Naive thymus-derived CD4-positive, alpha-beta T cell (primary cell): ENCODE results near the gene MROH7. TPM values are rescaled to one million over a fixed set of nuclear protein-coding genes. Genes with fewer than 3 reads are reported as not detected.

Experiments
- ATAC-seq: fragments of 150-1000 bp; cut with Tn5 transposase; 2 replicates; pipeline ENCODE4 v1.10.0; 2021; ENCODE audit warnings: mild to moderate bottlenecking, moderate library complexity
- CTCF ChIA-PET: fragments of 350-600 bp; sonication (Branson Sonifier 250); formaldehyde crosslinking; loops from one replicate; lab custom pipeline; 2021; ENCODE audit warnings: antibody characterized with exemption; lab: Charles Lee
- POLR2A ChIA-PET: fragments of 350-600 bp; sonication (Branson Sonifier 250); formaldehyde crosslinking; loops from one replicate; lab custom pipeline; 2021; ENCODE audit warnings: antibody characterized with exemption, inconsistent platforms; lab: Charles Lee
- DNase-seq, 9 donors: peaks; one replicate each; pipeline versions ENCODE4 v3.0.0 to v3.0.0-alpha.2; 2020 to 2022; ENCODE audit warnings: mixed read lengths in 1 of 9
- H3K27ac ChIP-seq: one replicate; pipeline ENCODE4 v1.7.0; 2013; ENCODE audit warnings: mild to moderate bottlenecking, low read depth, low read length, moderate library complexity
- H3K27me3 ChIP-seq, 2 donors: one replicate each; pipeline ENCODE4 v1.7.0; 2013; ENCODE audit warnings: low read length in 2 of 2, mild to moderate bottlenecking in 2 of 2, moderate library complexity in 2 of 2; ENCODE audit not compliant: control insufficient read depth in 2 of 2, insufficient read depth in 2 of 2
- H3K36me3 ChIP-seq, 3 experiments: 1 replicate in 2 of 3; 2 replicates in 1 of 3; pipeline ENCODE4 v1.7.0; 2013; ENCODE audit warnings: low read length in 3 of 3, mild to moderate bottlenecking in 3 of 3, moderate library complexity in 1 of 3; ENCODE audit not compliant: insufficient read depth in 3 of 3, control insufficient read depth in 2 of 3
- H3K4me1 ChIP-seq, 2 donors: one replicate each; pipeline ENCODE4 v1.7.0; 2013; ENCODE audit warnings: low read length in 2 of 2, mild to moderate bottlenecking in 2 of 2, moderate library complexity in 1 of 2; ENCODE audit not compliant: control insufficient read depth in 2 of 2, insufficient read depth in 2 of 2
- H3K4me3 ChIP-seq: 2 replicates; pipeline ENCODE4 v1.7.0; 2013; ENCODE audit warnings: mild to moderate bottlenecking, low read length
- H3K9me3 ChIP-seq, 3 experiments: 1 replicate in 2 of 3; 2 replicates in 1 of 3; pipeline ENCODE4 v1.7.0; 2013; ENCODE audit warnings: low read length in 3 of 3; ENCODE audit not compliant: control insufficient read depth in 2 of 3
- H3K27ac Mint-ChIP-seq, 9 donors: one replicate each; pipeline ENCODE4 v1.8.0; 2020 to 2022; ENCODE audit warnings: mixed read lengths in 9 of 9, mild to moderate bottlenecking in 8 of 9, moderate library complexity in 5 of 9, inconsistent platforms in 2 of 9
- H3K27me3 Mint-ChIP-seq, 5 donors: one replicate each; pipeline ENCODE4 v1.8.0; 2021 to 2022; ENCODE audit warnings: mixed read lengths in 5 of 5, mild to moderate bottlenecking in 1 of 5
- H3K36me3 Mint-ChIP-seq, 5 donors: one replicate each; pipeline ENCODE4 v1.8.0; 2020 to 2022; ENCODE audit warnings: mixed read lengths in 5 of 5, mild to moderate bottlenecking in 3 of 5, inconsistent platforms in 1 of 5
- H3K4me1 Mint-ChIP-seq, 7 donors: one replicate each; pipeline ENCODE4 v1.8.0; 2020 to 2022; ENCODE audit warnings: mixed read lengths in 7 of 7, mild to moderate bottlenecking in 3 of 7, inconsistent platforms in 1 of 7
- H3K4me3 Mint-ChIP-seq, 10 donors: one replicate each; pipeline ENCODE4 v1.8.0; 2020 to 2022; ENCODE audit warnings: mild to moderate bottlenecking in 10 of 10, mixed read lengths in 10 of 10, moderate library complexity in 6 of 10, inconsistent platforms in 2 of 10
- H3K9me3 Mint-ChIP-seq, 11 donors: one replicate each; pipeline ENCODE4 v1.8.0; 2020 to 2022; ENCODE audit warnings: mixed read lengths in 11 of 11, mild to moderate bottlenecking in 4 of 11, inconsistent platforms in 1 of 11, moderate library complexity in 1 of 11
- intact Hi-C, 2 donors: fragments of 100-400 bp; cut with micrococcal nuclease; formaldehyde crosslinking; loops; one replicate each; pipeline ENCODE4 v1.15.1; 2023
- polyA plus RNA-seq, 2 donors: library from polyadenylated mRNA; unstranded; fragments of 300-500 nt; fragmentation: Illumina TruSeq; gene quantifications; one replicate each; pipeline ENCODE4 v1.2.3, GENCODE V29; 2021
- total RNA-seq, 6 experiments: library from RNA in 5 of 6; stranded (reverse) in 5 of 6; gene quantifications; 1 replicate in 5 of 6; 2 replicates in 1 of 6; pipeline ENCODE4 v1.2.3 and lab custom pipeline; 2021 to 2026

The MROH7 gene
- total and polyA plus RNA-seq, 7 experiments from 2014 or later = 0.15 to 1.9 (median 0.33) TPM; not detected in 3

GRCh38 chr1:54695764-54696163, 54.2 kb downstream of the MROH7 start:
- no peaks in the 10 kb centered on the region for H3K9me3 ChIP-seq
- DNase-seq (no peak), ATAC-seq (no peak)
- no peaks in the 10 kb centered on the region for H3K27me3 ChIP-seq
- Mint-ChIP-seq H3K36me3 (no peaks in the 10 kb centered on the region), H3K27ac (no peak overlapping the region), H3K9me3 (no peaks in the 10 kb centered on the region), H3K4me3 (no peak overlapping the region), H3K4me1 (peaks cover 0 to 1% (median 0%) of the 10 kb centered on the region in 7 donors), H3K27me3 (peaks cover 0 to 11% (median 7%) of the 10 kb centered on the region in 5 donors)
- no peaks in the 10 kb centered on the region for H3K4me1 ChIP-seq
- no peak overlapping the region for H3K4me3 ChIP-seq
- CTCF ChIA-PET = no interaction called here
- POLR2A ChIA-PET = no interaction called here
- intact Hi-C loops = no loop called here
- no peak overlapping the region for H3K27ac ChIP-seq
- no peaks in the 10 kb centered on the region for H3K36me3 ChIP-seq

- no peaks in the 10 kb centered on the region for H3K27me3 ChIP-seq
Observed at GRCh38 chr1:54696262-54696661, 54.7 kb downstream of the MROH7 start.

GRCh38 chr1:54697896-54698295, 56.3 kb downstream of the MROH7 start:
- Histone ChIP-seq H3K27me3 (no peaks in the 10 kb centered on the region), H3K4me3 (no peak overlapping the region), H3K9me3 (no peaks in the 10 kb centered on the region), H3K36me3 (no peaks in the 10 kb centered on the region), H3K4me1 (no peaks in the 10 kb centered on the region), H3K27ac (no peak overlapping the region)
- ATAC-seq = no peak
- Mint-ChIP-seq H3K4me3 (no peak overlapping the region), H3K36me3 (no peaks in the 10 kb centered on the region), H3K27ac (no peak overlapping the region), H3K4me1 (peaks cover 0 to 1% (median 0%) of the 10 kb centered on the region in 7 donors), H3K9me3 (no peaks in the 10 kb centered on the region), H3K27me3 (peaks cover 0 to 14% (median 4%) of the 10 kb centered on the region in 5 donors)
- DNase-seq = no peak
- POLR2A ChIA-PET = no interaction called here
- CTCF ChIA-PET = no interaction called here
- intact Hi-C loops = no loop called here

More at GRCh38 chr1:54696262-54696661, 54.7 kb downstream of the MROH7 start:
- Histone ChIP-seq H3K4me3 (no peak overlapping the region), H3K27ac (no peak overlapping the region), H3K4me1 (no peaks in the 10 kb centered on the region), H3K36me3 (no peaks in the 10 kb centered on the region), H3K9me3 (no peaks in the 10 kb centered on the region)
- ChIA-PET CTCF (no interaction called here), POLR2A (interaction anchor here (0.6 kb wide), 1 partner anchor 105 kb away, joined by 3 read pairs; no protein-coding TSS in a partner anchor)
- DNase-seq = no peak
- H3K27me3 Mint-ChIP-seq = peaks cover 0 to 11% (median 7%) of the 10 kb centered on the region in 5 donors
- intact Hi-C loops = no loop called here
- H3K9me3 Mint-ChIP-seq = no peaks in the 10 kb centered on the region
- no peak overlapping the region for H3K27ac Mint-ChIP-seq
- no peaks in the 10 kb centered on the region for H3K36me3 Mint-ChIP-seq
- peaks cover 0 to 1% (median 0%) of the 10 kb centered on the region in 7 donors for H3K4me1 Mint-ChIP-seq
- no peak for ATAC-seq
- H3K4me3 Mint-ChIP-seq = no peak overlapping the region

GRCh38 chr1:54698346-54698745, 56.8 kb downstream of the MROH7 start:
- Mint-ChIP-seq H3K27ac (no peak overlapping the region), H3K27me3 (peaks cover 0 to 16% (median 4%) of the 10 kb centered on the region in 5 donors), H3K9me3 (no peaks in the 10 kb centered on the region), H3K4me3 (no peak overlapping the region), H3K36me3 (no peaks in the 10 kb centered on the region), H3K4me1 (peaks cover 0 to 3% (median 0%) of the 10 kb centered on the region in 7 donors)
- Histone ChIP-seq H3K27ac (no peak overlapping the region), H3K36me3 (no peaks in the 10 kb centered on the region), H3K4me1 (no peaks in the 10 kb centered on the region), H3K27me3 (no peaks in the 10 kb centered on the region), H3K9me3 (no peaks in the 10 kb centered on the region), H3K4me3 (no peak overlapping the region)
- ChIA-PET POLR2A (no interaction called here), CTCF (no interaction called here)
- intact Hi-C loops = no loop called here
- DNase-seq (no peak), ATAC-seq (no peak)

GRCh38 chr1:54699936-54700525, 58.4 kb downstream of the MROH7 start:
- H3K9me3 ChIP-seq = no peaks in the 10 kb centered on the region
- no peaks in the 10 kb centered on the region for H3K27me3 ChIP-seq
- peaks cover 0 to 3% (median 0%) of the 10 kb centered on the region in 7 donors for H3K4me1 Mint-ChIP-seq
- H3K4me1 ChIP-seq = no peaks in the 10 kb centered on the region
- ChIA-PET CTCF (no interaction called here), POLR2A (no interaction called here)
- no peak overlapping the region for H3K4me3 Mint-ChIP-seq
- H3K9me3 Mint-ChIP-seq = no peaks in the 10 kb centered on the region
- ATAC-seq = no peak
- H3K4me3 ChIP-seq = no peak overlapping the region
- intact Hi-C loops = no loop called here
- no peak for DNase-seq
- peaks cover 0 to 16% (median 4%) of the 10 kb centered on the region in 5 donors for H3K27me3 Mint-ChIP-seq
- H3K36me3 Mint-ChIP-seq = no peaks in the 10 kb centered on the region
- H3K36me3 ChIP-seq = no peaks in the 10 kb centered on the region
- H3K27ac Mint-ChIP-seq = no peak overlapping the region
- no peak overlapping the region for H3K27ac ChIP-seq

- intact Hi-C loops = no loop called here
- CTCF ChIA-PET = interaction anchor here (0.7 kb wide), 1 partner anchor 1848 kb away, joined by 3 read pairs; no protein-coding TSS in a partner anchor
- ATAC-seq = no peak
Observed at GRCh38 chr1:54701066-54701465, 59.5 kb downstream of the MROH7 start.

GRCh38 chr1:54701996-54702395, 60.4 kb downstream of the MROH7 start:
- DNase-seq (no peak), ATAC-seq (no peak)
- no peak overlapping the region for H3K4me3 Mint-ChIP-seq
- Histone ChIP-seq H3K4me3 (no peak overlapping the region), H3K4me1 (no peaks in the 10 kb centered on the region), H3K27me3 (no peaks in the 10 kb centered on the region), H3K27ac (no peak overlapping the region), H3K9me3 (no peaks in the 10 kb centered on the region), H3K36me3 (no peaks in the 10 kb centered on the region)
- CTCF ChIA-PET = no interaction called here
- no peaks in the 10 kb centered on the region for H3K9me3 Mint-ChIP-seq
- intact Hi-C loops = no loop called here
- no peak overlapping the region for H3K27ac Mint-ChIP-seq
- peaks cover 0 to 16% (median 4%) of the 10 kb centered on the region in 5 donors for H3K27me3 Mint-ChIP-seq
- H3K4me1 Mint-ChIP-seq = peaks cover 0 to 3% (median 0%) of the 10 kb centered on the region in 7 donors
- no peaks in the 10 kb centered on the region for H3K36me3 Mint-ChIP-seq
- POLR2A ChIA-PET = no interaction called here

More at GRCh38 chr1:54701066-54701465, 59.5 kb downstream of the MROH7 start:
- Histone ChIP-seq H3K36me3 (no peaks in the 10 kb centered on the region), H3K27ac (no peak overlapping the region), H3K27me3 (no peaks in the 10 kb centered on the region), H3K9me3 (no peaks in the 10 kb centered on the region), H3K4me3 (no peak overlapping the region), H3K4me1 (no peaks in the 10 kb centered on the region)
- Mint-ChIP-seq H3K9me3 (no peaks in the 10 kb centered on the region), H3K4me3 (no peak overlapping the region), H3K27ac (no peak overlapping the region), H3K27me3 (peaks cover 0 to 16% (median 4%) of the 10 kb centered on the region in 5 donors), H3K4me1 (peaks cover 0 to 3% (median 0%) of the 10 kb centered on the region in 7 donors), H3K36me3 (no peaks in the 10 kb centered on the region)
- DNase-seq = no peak
- POLR2A ChIA-PET = interaction anchor here (0.5 kb wide), 2 partner anchors 17 to 21 kb away, joined by 3 read pairs; no protein-coding TSS in a partner anchor
